Measurements from ENCODE around the gene APOA4. TPM values are rescaled to one million over a fixed set of nuclear protein-coding genes. Genes with fewer than 3 reads are reported as not detected.

Gene APOA4
- total and polyA plus RNA-seq, 2 donors (not counting 1 experiment from before 2014, with no cell fraction given), result not detected

- DNase-seq, result no peak
- POLR2A ChIA-PET, result no interaction called here
- no peaks in the 10 kb centered on the region for H3K9me3 ChIP-seq (ENCODE audit: control extremely low read depth in 1 of 3, control insufficient read depth in 2 of 3, insufficient read depth in 1 of 3, low read length in 2 of 3)
- intact Hi-C loops (cut with micrococcal nuclease), result no loop called here
- H3K9ac ChIP-seq (ENCODE audit: low read length), result no peak overlapping the region
- H3K79me2 ChIP-seq (ENCODE audit: control insufficient read depth, insufficient read depth, low read length), result no peaks in the 10 kb centered on the region
- H3K36me3 ChIP-seq (replicated peaks in 1 of 2; ENCODE audit: control extremely low read depth in 1 of 2, control insufficient read depth in 1 of 2, extremely low read depth in 1 of 2, insufficient read depth in 2 of 2, low read length in 1 of 2), result no peaks in the 10 kb centered on the region
- H3K27me3 ChIP-seq (replicated peaks in 1 of 4; ENCODE audit: control extremely low read depth in 1 of 4, control insufficient read depth in 3 of 4, insufficient read depth in 4 of 4, low read length in 3 of 4), result peaks cover 0 to 2% (median 0%) of the 10 kb centered on the region in 4 experiments
- no peaks in the 10 kb centered on the region for H3K4me1 Mint-ChIP-seq
- H3K4me3 Mint-ChIP-seq, result no peak overlapping the region
- 95% methylated on average over 6 of the region's 9 CpGs for WGBS (ENCODE audit: insufficient coverage)
- H2AFZ ChIP-seq (ENCODE audit: insufficient read depth, low read depth, low read length, poor library complexity, severe bottlenecking), result no peak overlapping the region
- H3K4me1 ChIP-seq (ENCODE audit: control insufficient read depth in 2 of 2, insufficient read depth in 2 of 2, low read length in 2 of 2), result no peaks in the 10 kb centered on the region
- no peaks in the 10 kb centered on the region for H4K20me1 ChIP-seq (ENCODE audit: control insufficient read depth, insufficient read depth, low read length, poor library complexity, severe bottlenecking)
- H3K4me3 ChIP-seq (ENCODE audit: control extremely low read depth in 1 of 5, extremely low read depth in 1 of 5, insufficient read depth in 1 of 5, low read depth in 2 of 5, low read length in 4 of 5), result no peak overlapping the region
- H3K4me2 ChIP-seq (replicated peaks; ENCODE audit: low read depth, low read length, poor library complexity, severe bottlenecking), result no peak overlapping the region
- H3K27ac Mint-ChIP-seq, result no peak overlapping the region
- TF ChIP-seq EZH2 (IDR thresholded peaks at IDR 0.05; ENCODE audit: borderline replicate concordance, insufficient read depth, low read depth, low read length, poor library complexity, severe bottlenecking) (no peak), CTCF (IDR thresholded peaks at IDR 0.05) (no peak)
- no peak overlapping the region for H3K27ac ChIP-seq (ENCODE audit: low read length in 2 of 2)
- CTCF ChIA-PET, result no interaction called here
- no peaks in the 10 kb centered on the region for H3K9me3 Mint-ChIP-seq (ENCODE audit: insufficient read depth)
- ATAC-seq (ENCODE audit: low read depth), result no peak
- H3K27me3 Mint-ChIP-seq, result no peaks in the 10 kb centered on the region
Observed at GRCh38 chr11:116826751-116827431, 3.8 kb upstream of the APOA4 start.

- Histone ChIP-seq H3K9me3 (ENCODE audit: control extremely low read depth in 1 of 3, control insufficient read depth in 2 of 3, insufficient read depth in 1 of 3, low read length in 2 of 3) (no peaks in the 10 kb centered on the region), H2AFZ (ENCODE audit: insufficient read depth, low read depth, low read length, poor library complexity, severe bottlenecking) (no peak overlapping the region), H3K36me3 (replicated peaks in 1 of 2; ENCODE audit: control extremely low read depth in 1 of 2, control insufficient read depth in 1 of 2, extremely low read depth in 1 of 2, insufficient read depth in 2 of 2, low read length in 1 of 2) (no peaks in the 10 kb centered on the region), H3K4me1 (ENCODE audit: control insufficient read depth in 2 of 2, insufficient read depth in 2 of 2, low read length in 2 of 2) (no peaks in the 10 kb centered on the region), H3K79me2 (ENCODE audit: control insufficient read depth, insufficient read depth, low read length) (no peaks in the 10 kb centered on the region), H3K27me3 (replicated peaks in 1 of 4; ENCODE audit: control extremely low read depth in 1 of 4, control insufficient read depth in 3 of 4, insufficient read depth in 4 of 4, low read length in 3 of 4) (peaks cover 0 to 2% (median 0%) of the 10 kb centered on the region in 4 experiments), H4K20me1 (ENCODE audit: control insufficient read depth, insufficient read depth, low read length, poor library complexity, severe bottlenecking) (no peaks in the 10 kb centered on the region), H3K9ac (ENCODE audit: low read length) (no peak overlapping the region), H3K27ac (ENCODE audit: low read length in 2 of 2) (no peak overlapping the region), H3K4me2 (replicated peaks; ENCODE audit: low read depth, low read length, poor library complexity, severe bottlenecking) (no peak overlapping the region), H3K4me3 (ENCODE audit: control extremely low read depth in 1 of 5, extremely low read depth in 1 of 5, insufficient read depth in 1 of 5, low read depth in 2 of 5, low read length in 4 of 5) (no peak overlapping the region)
- no peak overlapping the region for H3K4me3 Mint-ChIP-seq
- DNase-seq (no peak), ATAC-seq (ENCODE audit: low read depth) (no peak)
- 92% methylated on average over 20 of the region's 22 CpGs for WGBS (ENCODE audit: insufficient coverage)
- no peaks in the 10 kb centered on the region for H3K4me1 Mint-ChIP-seq
- H3K27ac Mint-ChIP-seq, result no peak overlapping the region
- ChIA-PET POLR2A (no interaction called here), CTCF (no interaction called here)
- no peaks in the 10 kb centered on the region for H3K9me3 Mint-ChIP-seq (ENCODE audit: insufficient read depth)
- intact Hi-C loops (cut with micrococcal nuclease), result no loop called here
- no peak for TF ChIP-seq CTCF (IDR thresholded peaks at IDR 0.05)
- no peak for TF ChIP-seq EZH2 (IDR thresholded peaks at IDR 0.05; ENCODE audit: borderline replicate concordance, insufficient read depth, low read depth, low read length, poor library complexity, severe bottlenecking)
- H3K27me3 Mint-ChIP-seq, result no peaks in the 10 kb centered on the region
Observed at GRCh38 chr11:116825854-116826750, 3.0 kb upstream of the APOA4 start.
